GM21825 (cell line): Measurements from ENCODE around the gene HTD2.

Experiments used
- ATAC-seq: cut with Tn5 transposase; IDR thresholded peaks from one replicate; pipeline ENCODE4 v1.9.1; 2021; ENCODE audit warnings: mild to moderate bottlenecking, moderate library complexity; ENCODE audit not compliant: unreplicated experiment

Gene HTD2

GRCh38 chr3:58355179-58355578, 48.9 kb downstream of the HTD2 start:
- ATAC-seq: no peak

DNA sequence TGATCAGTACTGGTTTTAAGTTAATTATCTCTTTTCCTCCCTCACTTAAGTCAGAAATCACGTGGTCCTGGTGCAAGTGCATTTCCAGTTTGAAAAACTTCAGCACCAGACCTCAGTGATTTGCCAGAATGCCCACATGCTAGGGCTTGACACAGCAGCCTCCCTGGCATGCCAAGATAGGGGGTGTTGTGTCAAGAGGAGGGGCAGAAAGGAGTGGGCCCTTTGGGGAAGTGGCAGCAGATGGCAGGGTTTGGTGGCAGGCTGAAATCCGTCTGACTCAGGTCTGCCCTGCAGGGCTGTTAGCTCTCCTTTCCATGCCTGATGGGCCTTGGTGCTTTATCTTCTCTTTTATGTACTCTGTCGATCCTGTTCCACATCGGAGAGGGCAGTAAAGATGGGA, 49.7 kb downstream of the HTD2 start:
- ATAC-seq: no peak

- no peak for ATAC-seq
These were observed 51.1 kb downstream of the HTD2 start for GRCh38 chr3:58357402-58357801.

DNA sequence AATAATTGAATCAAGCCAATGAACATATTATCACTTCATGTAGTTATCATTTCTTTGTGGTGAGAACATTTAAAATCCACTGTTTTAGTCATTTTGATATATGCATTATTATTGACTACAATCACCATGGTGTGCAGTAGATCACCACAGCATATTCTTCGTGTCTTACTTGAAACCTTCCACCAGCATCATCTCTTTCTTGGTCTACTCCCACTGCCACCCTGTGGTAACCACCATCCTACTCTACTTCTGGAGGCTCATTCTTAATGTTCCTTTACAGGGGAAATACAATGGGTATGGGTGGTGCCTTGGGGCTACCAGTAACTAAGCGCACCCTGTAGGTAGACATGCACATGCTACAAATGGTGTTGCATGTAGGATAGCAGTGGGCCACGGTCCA, 51.8 kb downstream of the HTD2 start:
- ATAC-seq: no peak

DNA sequence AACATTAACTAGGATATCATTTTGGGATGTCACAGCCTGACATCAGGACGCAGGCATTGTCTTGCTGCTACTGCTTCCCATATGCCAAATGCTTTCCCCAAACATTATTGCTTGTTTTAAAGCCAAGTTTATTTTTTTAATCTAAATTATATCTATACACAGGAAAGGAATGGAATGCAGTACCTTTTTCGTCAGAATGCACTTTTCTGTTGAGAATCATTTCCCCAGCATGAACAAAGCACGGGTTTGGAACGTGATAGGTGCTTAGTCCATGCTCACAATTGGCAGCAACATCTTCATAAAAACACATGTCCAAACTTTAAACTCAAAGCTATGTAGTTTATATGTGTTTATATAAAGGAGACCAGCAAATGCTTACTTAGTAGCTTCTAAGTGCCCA, 52.5 kb downstream of the HTD2 start:
- no peak for ATAC-seq

GRCh38 chr3:58359621-58360020, 53.3 kb downstream of the HTD2 start:
- no peak for ATAC-seq

- ATAC-seq: no peak
These were observed 55.5 kb downstream of the HTD2 start for GRCh38 chr3:58361866-58362265.

GRCh38 chr3:58366699-58367098, 60.4 kb downstream of the HTD2 start:
- ATAC-seq: no peak

GRCh38 chr3:58369038-58369437, 62.7 kb downstream of the HTD2 start:
- no peak for ATAC-seq
